B cell (primary cell): ENCODE measurements around the gene FGF5.

Experiments used
- EZH2 ChIP-seq: IDR thresholded peaks from 2 replicates; pipeline ENCODE4 v1.6.1; 2012; ENCODE audit warnings: borderline replicate concordance, low read depth, mild to moderate bottlenecking, moderate library complexity, low read length; ENCODE audit not compliant: insufficient read depth, poor library complexity, severe bottlenecking
- TF ChIP-seq, protein P1 (sequence below): fragments of 200-600 bp; IDR thresholded peaks from one replicate; pipeline ENCODE4 v1.8.0; 2022; ENCODE audit warnings: antibody characterized with exemption, mild to moderate bottlenecking

- TF ChIP-seq, protein P1, sequence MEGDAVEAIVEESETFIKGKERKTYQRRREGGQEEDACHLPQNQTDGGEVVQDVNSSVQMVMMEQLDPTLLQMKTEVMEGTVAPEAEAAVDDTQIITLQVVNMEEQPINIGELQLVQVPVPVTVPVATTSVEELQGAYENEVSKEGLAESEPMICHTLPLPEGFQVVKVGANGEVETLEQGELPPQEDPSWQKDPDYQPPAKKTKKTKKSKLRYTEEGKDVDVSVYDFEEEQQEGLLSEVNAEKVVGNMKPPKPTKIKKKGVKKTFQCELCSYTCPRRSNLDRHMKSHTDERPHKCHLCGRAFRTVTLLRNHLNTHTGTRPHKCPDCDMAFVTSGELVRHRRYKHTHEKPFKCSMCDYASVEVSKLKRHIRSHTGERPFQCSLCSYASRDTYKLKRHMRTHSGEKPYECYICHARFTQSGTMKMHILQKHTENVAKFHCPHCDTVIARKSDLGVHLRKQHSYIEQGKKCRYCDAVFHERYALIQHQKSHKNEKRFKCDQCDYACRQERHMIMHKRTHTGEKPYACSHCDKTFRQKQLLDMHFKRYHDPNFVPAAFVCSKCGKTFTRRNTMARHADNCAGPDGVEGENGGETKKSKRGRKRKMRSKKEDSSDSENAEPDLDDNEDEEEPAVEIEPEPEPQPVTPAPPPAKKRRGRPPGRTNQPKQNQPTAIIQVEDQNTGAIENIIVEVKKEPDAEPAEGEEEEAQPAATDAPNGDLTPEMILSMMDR, result no peak
- TF ChIP-seq EZH2, result no peak
Measured at GRCh38 chr4:80307774-80308465, 41.5 kb downstream of the FGF5 start.
